Neural crest cell (in vitro differentiated cells): Measurements from ENCODE around the gene PF4V1. TPM values are rescaled to one million over a fixed set of nuclear protein-coding genes. Genes with fewer than 3 reads are reported as not detected.

Source experiments
- DNase-seq: peaks from one replicate; pipeline ENCODE4 v3.0.0; 2021; ENCODE audit warnings: low read depth, mixed read lengths, low spot score
- H3K27ac Mint-ChIP-seq: one replicate; pipeline ENCODE4 v1.8.0; 2021; ENCODE audit warnings: mild to moderate bottlenecking, mixed read lengths; ENCODE audit not compliant: unreplicated experiment
- H3K27me3 Mint-ChIP-seq: 2 replicates; pipeline ENCODE4 v1.8.0; 2021; ENCODE audit warnings: low read depth, mild to moderate bottlenecking, mixed read lengths
- H3K36me3 Mint-ChIP-seq: 2 replicates; pipeline ENCODE4 v1.8.0; 2021; ENCODE audit warnings: low read depth, mild to moderate bottlenecking, mixed read lengths
- H3K4me1 Mint-ChIP-seq: 2 replicates; pipeline ENCODE4 v1.8.0; 2021; ENCODE audit warnings: mixed read lengths
- H3K4me3 Mint-ChIP-seq: one replicate; pipeline ENCODE4 v1.8.0; 2021; ENCODE audit warnings: mild to moderate bottlenecking, mixed read lengths
- H3K9me3 Mint-ChIP-seq: 2 replicates; pipeline ENCODE4 v1.8.0; 2021; ENCODE audit warnings: mixed read lengths
- total RNA-seq: library from RNA; stranded (reverse); gene quantifications from 2 replicates; pipeline ENCODE4 v1.2.1, GENCODE V29; 2021
- TF ChIP-seq, protein P1 (sequence below): fragments of 200-600 bp; sonication (generic); conservative IDR thresholded peaks from 2 replicates; pipeline ENCODE4 v1.5.0; 2021; ENCODE audit warnings: antibody characterized with exemption, mild to moderate bottlenecking

The PF4V1 gene
- total RNA-seq, 1 donor from 2014 or later = not detected

GRCh38 chr4:73870260-73870659, 17.2 kb downstream of the PF4V1 start:
- H3K27me3 Mint-ChIP-seq = peaks cover 68% of the 10 kb centered on the region
- H3K9me3 Mint-ChIP-seq = no peaks in the 10 kb centered on the region
- peaks cover 5% of the 10 kb centered on the region for H3K4me1 Mint-ChIP-seq
- no peak overlapping the region for H3K27ac Mint-ChIP-seq
- no peak for DNase-seq
- peak overlapping the region; percentile 83 for H3K4me3 Mint-ChIP-seq
- TF ChIP-seq, protein P1, sequence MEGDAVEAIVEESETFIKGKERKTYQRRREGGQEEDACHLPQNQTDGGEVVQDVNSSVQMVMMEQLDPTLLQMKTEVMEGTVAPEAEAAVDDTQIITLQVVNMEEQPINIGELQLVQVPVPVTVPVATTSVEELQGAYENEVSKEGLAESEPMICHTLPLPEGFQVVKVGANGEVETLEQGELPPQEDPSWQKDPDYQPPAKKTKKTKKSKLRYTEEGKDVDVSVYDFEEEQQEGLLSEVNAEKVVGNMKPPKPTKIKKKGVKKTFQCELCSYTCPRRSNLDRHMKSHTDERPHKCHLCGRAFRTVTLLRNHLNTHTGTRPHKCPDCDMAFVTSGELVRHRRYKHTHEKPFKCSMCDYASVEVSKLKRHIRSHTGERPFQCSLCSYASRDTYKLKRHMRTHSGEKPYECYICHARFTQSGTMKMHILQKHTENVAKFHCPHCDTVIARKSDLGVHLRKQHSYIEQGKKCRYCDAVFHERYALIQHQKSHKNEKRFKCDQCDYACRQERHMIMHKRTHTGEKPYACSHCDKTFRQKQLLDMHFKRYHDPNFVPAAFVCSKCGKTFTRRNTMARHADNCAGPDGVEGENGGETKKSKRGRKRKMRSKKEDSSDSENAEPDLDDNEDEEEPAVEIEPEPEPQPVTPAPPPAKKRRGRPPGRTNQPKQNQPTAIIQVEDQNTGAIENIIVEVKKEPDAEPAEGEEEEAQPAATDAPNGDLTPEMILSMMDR = no peak
- H3K36me3 Mint-ChIP-seq = no peaks in the 10 kb centered on the region

GRCh38 chr4:73870768-73871167, 17.7 kb downstream of the PF4V1 start:
- DNase-seq = no peak
- Mint-ChIP-seq H3K27ac (no peak overlapping the region), H3K27me3 (peaks cover 65% of the 10 kb centered on the region), H3K4me1 (peaks cover 5% of the 10 kb centered on the region), H3K36me3 (no peaks in the 10 kb centered on the region), H3K4me3 (peak overlapping the region; percentile 62), H3K9me3 (no peaks in the 10 kb centered on the region)
- TF ChIP-seq, protein P1 = no peak

DNA sequence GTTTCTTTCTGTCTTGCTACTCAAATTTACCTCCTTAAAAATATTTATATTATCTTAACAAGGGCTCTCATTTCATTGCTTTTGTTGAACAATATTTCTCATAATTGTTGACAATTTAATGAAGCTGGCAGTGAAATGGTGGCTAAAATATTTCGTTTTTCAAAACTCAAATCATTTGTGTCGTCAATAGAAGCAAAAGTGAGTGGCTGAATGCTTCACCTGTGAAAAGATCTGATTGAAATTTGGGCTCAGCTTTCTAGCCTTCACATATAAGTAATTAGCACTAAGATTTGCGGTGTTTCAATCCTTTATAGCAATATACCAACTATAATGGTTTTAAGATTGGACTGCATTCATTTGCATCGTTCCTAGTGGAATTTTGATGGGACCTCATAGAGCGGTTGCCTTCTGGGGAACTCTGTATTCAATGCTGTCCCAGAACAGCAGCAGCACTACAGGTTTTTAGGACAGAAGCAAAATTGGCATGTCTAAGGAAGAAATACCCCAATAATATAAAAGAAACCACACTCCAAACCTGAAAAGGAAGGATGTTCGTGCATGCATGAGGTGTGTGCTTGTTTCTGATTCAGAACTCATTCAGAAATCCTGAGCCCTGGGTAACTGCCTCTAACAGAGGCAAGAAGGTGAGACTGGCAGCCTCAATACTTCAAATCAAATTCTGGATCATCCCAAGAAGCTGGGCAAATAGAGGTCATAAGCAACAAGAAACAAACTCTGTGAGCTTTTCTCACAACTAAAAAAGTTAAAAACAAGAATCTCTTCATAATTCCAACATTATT, 18.6 kb downstream of the PF4V1 start:
- Mint-ChIP-seq H3K4me3 (no peak overlapping the region), H3K4me1 (peaks cover 5% of the 10 kb centered on the region), H3K27ac (no peak overlapping the region), H3K9me3 (no peaks in the 10 kb centered on the region), H3K36me3 (no peaks in the 10 kb centered on the region), H3K27me3 (peaks cover 64% of the 10 kb centered on the region)
- TF ChIP-seq, protein P1 = no peak
- DNase-seq = no peak

- Mint-ChIP-seq H3K4me3 (no peak overlapping the region), H3K27me3 (peaks cover 60% of the 10 kb centered on the region), H3K27ac (no peak overlapping the region), H3K9me3 (no peaks in the 10 kb centered on the region), H3K4me1 (peaks cover 5% of the 10 kb centered on the region), H3K36me3 (no peaks in the 10 kb centered on the region)
- TF ChIP-seq, protein P1 = no peak
- DNase-seq = no peak
These were observed 19.4 kb downstream of the PF4V1 start for GRCh38 chr4:73872316-73873108.

- TF ChIP-seq, protein P1 = no peak
- H3K36me3 Mint-ChIP-seq = no peaks in the 10 kb centered on the region
- no peaks in the 10 kb centered on the region for H3K9me3 Mint-ChIP-seq
- H3K4me1 Mint-ChIP-seq = peaks cover 5% of the 10 kb centered on the region
- no peak for DNase-seq
- peaks cover 51% of the 10 kb centered on the region for H3K27me3 Mint-ChIP-seq
- H3K27ac Mint-ChIP-seq = no peak overlapping the region
- H3K4me3 Mint-ChIP-seq = no peak overlapping the region
These were observed 21.3 kb downstream of the PF4V1 start for GRCh38 chr4:73874386-73874785.
